GM12891 (cell line): ENCODE results near the gene AHRR.

Experiments
- PAX5 ChIP-seq: IDR thresholded peaks from 2 replicates; pipeline ENCODE4 v1.6.1; 2011; ENCODE audit warnings: low read length, moderate library complexity, mild to moderate bottlenecking; ENCODE audit not compliant: insufficient read depth, severe bottlenecking
- POLR2A ChIP-seq: IDR thresholded peaks from 2 replicates; pipeline ENCODE4 v1.6.1; 2011; ENCODE audit warnings: low read depth, low read length, control low read depth
- POLR2AphosphoS5 ChIP-seq: IDR thresholded peaks from 2 replicates; pipeline ENCODE4 v1.6.1; 2011; ENCODE audit warnings: low read depth, low read length, control low read depth
- SPI1 ChIP-seq: IDR thresholded peaks from 2 replicates; pipeline ENCODE4 v1.6.1; 2011; ENCODE audit warnings: low read depth, low read length, control low read depth
- TAF1 ChIP-seq: IDR thresholded peaks from 2 replicates; pipeline ENCODE4 v1.6.1; 2011; ENCODE audit warnings: low read depth, low read length, control low read depth

DNA sequence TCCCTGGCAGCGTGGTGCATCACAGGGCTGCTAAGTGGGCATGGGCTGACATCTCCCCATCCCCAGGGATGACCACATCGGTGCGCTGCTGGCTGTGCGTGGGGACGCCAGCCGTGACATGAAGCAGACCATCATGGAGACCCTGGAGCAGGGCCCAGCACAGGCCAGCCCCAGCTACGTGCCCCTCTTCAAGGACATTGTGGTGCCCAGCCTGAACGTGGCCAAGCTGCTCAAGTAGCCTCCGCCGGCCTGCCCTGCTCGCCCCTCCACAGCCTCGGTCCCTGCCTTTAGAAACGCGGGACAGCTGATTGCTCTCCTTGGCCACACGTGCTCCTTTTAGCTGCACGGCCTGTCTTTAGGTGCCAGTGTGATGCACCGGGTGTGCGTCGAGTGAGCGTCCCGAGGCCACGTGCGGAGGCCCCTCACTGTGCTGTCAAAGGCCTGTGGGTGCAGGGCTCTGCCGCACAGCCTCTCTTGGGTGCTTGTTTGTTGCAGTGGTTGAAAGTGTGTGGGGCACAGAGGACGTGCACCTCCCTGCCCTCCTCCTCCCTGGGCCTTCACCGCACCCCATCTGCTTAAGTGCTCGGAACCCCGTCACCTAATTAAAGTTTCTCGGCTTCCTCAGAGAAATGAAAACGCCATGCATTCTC, 145.3 kb downstream of the AHRR start:
- no peak for TF ChIP-seq POLR2A
- no peak for TF ChIP-seq POLR2AphosphoS5
- no peak for TF ChIP-seq PAX5
- no peak for TF ChIP-seq SPI1
- TF ChIP-seq TAF1, result no peak
